DND-41 (cell line): ENCODE results near the gene PRRC2C.

Experiments used
- EZH2 ChIP-seq: IDR thresholded peaks from 3 replicates; pipeline ENCODE4 v1.6.1; 2012; ENCODE audit warnings: borderline replicate concordance, low read depth, mild to moderate bottlenecking, moderate library complexity, low read length, inconsistent platforms; ENCODE audit not compliant: severe bottlenecking
- TF ChIP-seq, protein P1 (sequence below): IDR thresholded peaks from 2 replicates; pipeline ENCODE4 v1.5.1; 2012; ENCODE audit warnings: borderline replicate concordance, low read length, moderate library complexity, mild to moderate bottlenecking; ENCODE audit not compliant: poor library complexity, severe bottlenecking; ENCODE audit errors: extremely low read depth

DNA sequence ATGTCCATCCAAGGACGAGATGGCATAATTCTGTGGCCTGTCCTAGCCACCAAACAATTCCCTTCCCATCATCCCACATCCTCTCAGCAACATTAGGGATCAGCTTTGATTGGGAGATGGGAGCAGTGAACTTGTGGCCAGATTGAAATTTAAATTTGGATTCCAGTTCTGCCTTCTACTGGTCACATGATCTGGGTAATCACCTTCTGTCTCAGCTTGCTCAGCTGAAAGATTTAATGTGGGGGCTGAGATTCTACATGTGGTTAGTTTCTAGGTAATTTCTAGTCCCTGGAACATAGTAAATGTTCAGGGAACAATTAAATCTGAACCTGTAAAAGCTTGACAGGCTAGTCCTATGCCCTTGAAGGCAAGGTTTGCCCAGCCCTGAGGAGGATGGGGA, 139.9 kb downstream of the PRRC2C start:
- TF ChIP-seq, protein P1, sequence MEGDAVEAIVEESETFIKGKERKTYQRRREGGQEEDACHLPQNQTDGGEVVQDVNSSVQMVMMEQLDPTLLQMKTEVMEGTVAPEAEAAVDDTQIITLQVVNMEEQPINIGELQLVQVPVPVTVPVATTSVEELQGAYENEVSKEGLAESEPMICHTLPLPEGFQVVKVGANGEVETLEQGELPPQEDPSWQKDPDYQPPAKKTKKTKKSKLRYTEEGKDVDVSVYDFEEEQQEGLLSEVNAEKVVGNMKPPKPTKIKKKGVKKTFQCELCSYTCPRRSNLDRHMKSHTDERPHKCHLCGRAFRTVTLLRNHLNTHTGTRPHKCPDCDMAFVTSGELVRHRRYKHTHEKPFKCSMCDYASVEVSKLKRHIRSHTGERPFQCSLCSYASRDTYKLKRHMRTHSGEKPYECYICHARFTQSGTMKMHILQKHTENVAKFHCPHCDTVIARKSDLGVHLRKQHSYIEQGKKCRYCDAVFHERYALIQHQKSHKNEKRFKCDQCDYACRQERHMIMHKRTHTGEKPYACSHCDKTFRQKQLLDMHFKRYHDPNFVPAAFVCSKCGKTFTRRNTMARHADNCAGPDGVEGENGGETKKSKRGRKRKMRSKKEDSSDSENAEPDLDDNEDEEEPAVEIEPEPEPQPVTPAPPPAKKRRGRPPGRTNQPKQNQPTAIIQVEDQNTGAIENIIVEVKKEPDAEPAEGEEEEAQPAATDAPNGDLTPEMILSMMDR, result no peak
- no peak for TF ChIP-seq EZH2
